Epithelial cell of prostate (primary cell): Measurements from ENCODE around the gene OR5K2.

Source experiments
- DNase-seq: peaks from one replicate; pipeline ENCODE4 v3.0.0-alpha.2; 2011; ENCODE audit warnings: low read depth, low spot score
- H3K27ac ChIP-seq: fragments of 450-650 bp; 2 replicates; pipeline ENCODE4 v1.5.1; 2017; ENCODE audit warnings: mild to moderate bottlenecking

The OR5K2 gene

DNA sequence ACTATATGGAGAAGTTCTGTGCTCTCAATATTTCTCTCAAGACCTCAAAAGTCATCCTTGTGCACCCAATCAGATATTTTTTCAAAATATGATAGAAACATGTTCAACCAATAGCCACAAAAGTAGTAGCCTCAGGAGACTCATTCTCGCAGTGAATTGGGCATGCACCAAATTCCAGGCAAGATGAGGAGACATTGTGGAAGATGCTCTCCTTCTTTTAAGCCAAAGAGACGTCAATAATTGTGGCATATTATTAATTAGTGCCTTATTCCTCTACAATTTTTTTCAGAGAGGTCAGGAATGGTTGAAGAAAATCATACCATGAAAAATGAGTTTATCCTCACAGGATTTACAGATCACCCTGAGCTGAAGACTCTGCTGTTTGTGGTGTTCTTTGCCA, at the start of gene OR5K2:
Gene OR5K2, plus strand, starts transcription at position 301 of the 400 bp plus-strand sequence. Its CDS starts 0 bp downstream, at position 301.
- no peak within 1 kb of the TSS for H3K27ac ChIP-seq
- no peak for DNase-seq

DNA sequence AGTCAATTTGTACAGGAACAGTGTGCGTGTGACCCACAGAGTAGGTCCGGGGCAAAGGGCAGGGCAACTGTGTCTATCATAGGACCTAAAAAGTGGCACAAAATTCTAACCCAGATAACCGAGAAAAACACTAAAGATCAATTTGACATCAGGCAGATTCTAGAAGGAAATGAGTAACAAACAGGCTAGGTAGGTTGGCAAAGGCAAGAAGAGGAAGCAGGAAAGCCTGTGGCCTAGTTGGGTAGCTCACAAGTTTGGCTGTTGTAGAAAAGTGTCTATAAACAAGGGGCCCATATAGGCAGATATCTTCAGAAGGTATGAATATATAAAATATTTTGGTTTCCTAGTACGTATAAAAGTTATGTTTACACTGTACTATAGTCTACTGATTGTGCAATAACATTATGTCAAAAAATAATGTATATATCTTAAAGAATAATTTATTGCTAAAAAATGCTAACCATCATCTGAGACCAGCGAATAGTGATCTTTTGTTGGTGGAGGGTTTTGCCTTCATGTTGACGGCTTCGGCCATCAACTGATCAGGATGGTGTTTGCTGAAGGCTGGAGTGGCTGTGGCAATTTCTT, 47.8 kb upstream of the OR5K2 start:
- no peak for DNase-seq
- H3K27ac ChIP-seq: peak overlapping the region; percentile 49

DNA sequence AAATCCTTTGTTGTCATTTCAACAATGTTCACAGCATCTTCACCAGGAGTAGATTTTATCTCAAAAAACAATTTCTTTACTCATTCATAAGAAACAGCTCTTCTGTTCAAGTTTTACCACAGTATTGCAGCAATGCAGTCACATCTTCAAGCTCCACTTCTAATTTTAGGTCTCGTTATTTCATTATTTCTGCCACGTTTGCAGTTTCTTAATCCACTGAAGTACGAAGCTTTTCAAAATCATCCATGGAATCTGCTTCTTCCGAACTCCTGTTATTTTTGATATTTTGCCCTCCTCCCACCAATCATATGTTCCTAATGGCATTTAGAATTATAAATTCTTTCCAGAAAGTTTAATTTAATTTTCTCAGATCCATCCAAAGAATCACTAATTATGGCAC, 47.1 kb upstream of the OR5K2 start:
- no peak for DNase-seq
- no peak overlapping the region for H3K27ac ChIP-seq

DNA sequence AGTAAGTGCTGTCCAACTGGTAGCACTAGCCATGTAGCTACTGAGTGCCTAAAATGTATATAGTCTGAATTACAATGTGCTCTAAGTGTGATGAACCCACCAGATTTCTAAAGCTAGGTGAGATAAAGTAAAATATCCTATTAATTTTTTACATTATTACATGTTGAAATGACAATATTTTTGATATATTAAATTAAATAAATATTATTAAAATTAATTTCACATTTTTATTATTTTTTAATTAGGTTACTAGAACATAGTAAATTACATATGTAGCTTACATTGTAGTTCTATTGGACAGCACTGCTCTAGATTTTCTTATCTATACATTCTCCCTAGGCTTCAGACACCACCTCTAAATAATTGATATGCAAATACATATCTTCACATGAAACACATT, 43.7 kb upstream of the OR5K2 start:
- no peak for DNase-seq
- H3K27ac ChIP-seq: no peak overlapping the region

DNA sequence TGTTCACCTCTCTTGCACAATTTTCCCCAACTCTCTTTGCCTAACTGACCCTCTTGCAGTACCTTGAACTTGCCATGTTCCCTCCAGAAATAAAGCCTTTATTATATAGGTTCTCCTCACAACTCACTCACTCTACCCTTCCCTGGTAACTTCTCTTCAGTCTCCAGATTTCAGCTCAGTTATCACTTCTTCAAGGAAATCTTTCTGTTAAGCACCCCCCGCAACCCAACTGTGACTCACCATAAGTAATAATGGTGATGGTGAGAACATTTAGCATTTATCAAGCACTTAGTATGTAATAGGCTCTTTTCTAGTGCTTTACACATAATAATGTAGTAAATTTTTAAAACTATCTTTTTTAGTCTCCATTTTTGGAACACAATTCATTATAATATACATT, 42.6 kb upstream of the OR5K2 start:
- no peak overlapping the region for H3K27ac ChIP-seq
- no peak for DNase-seq

DNA sequence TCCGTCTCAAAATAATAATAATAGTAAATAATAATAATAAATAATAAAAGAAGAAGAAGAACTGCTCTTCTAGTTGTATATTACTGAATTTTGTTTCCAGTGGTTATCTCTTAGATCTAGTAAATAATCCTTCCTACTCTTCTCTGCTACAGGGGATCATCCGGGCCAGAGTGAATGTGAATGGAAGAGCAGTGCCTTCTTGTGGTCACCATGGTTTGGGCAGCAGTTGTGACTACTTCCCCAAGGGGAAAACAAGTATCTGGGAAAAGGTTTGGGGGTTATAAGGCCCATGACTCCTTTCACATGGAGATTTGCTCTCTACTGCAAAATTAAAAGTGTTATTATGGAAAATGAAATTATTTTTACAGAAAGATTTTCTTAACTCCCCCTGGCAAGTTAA, 39.9 kb upstream of the OR5K2 start:
- DNase-seq: no peak
- no peak overlapping the region for H3K27ac ChIP-seq

DNA sequence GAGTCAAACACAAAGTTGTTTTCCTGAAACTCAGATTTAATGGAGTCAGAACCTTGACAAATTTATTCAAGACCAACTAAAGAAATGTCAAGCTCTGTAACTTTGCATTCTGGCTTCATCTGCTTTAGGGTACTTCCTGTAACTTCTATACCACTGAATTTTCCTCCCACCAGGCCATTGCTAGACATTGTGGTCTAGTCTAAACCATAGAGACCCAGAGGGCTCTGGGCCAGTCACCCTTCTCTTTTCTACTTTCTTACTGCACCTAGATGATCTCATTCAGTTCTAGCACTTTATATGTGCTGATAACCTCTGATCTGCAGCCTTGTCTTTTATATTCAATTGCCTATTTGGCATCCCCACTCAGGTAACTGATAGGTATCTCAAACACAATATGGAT, 37.3 kb upstream of the OR5K2 start:
- no peak overlapping the region for H3K27ac ChIP-seq
- DNase-seq: no peak

DNA sequence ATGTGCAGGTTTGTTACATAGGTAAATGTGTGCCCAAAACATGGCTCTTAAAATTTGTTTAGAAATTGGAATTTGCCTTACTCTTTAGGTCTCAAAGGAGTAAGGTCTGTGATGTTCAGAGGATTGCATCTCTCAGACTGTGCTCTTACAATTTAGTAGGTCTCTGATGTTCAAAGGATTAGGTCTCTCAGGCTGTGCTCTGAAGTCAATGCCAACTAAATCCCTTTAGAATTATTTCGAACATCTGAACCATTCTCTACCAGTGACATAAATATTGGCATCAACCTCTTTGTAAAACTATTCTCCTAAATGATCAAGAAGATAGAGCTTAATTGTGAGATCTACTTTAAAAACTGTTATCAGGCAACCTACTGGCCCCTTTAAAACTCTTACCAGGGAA, 34.6 kb upstream of the OR5K2 start, which contains the start of gene OR5K1:
Gene OR5K1, plus strand, starts transcription at position 301 of the 400 bp plus-strand sequence. CDS start 6,376 bp downstream, outside the sequence.
- no peak within 1 kb of the TSS for H3K27ac ChIP-seq
- DNase-seq: no peak

DNA sequence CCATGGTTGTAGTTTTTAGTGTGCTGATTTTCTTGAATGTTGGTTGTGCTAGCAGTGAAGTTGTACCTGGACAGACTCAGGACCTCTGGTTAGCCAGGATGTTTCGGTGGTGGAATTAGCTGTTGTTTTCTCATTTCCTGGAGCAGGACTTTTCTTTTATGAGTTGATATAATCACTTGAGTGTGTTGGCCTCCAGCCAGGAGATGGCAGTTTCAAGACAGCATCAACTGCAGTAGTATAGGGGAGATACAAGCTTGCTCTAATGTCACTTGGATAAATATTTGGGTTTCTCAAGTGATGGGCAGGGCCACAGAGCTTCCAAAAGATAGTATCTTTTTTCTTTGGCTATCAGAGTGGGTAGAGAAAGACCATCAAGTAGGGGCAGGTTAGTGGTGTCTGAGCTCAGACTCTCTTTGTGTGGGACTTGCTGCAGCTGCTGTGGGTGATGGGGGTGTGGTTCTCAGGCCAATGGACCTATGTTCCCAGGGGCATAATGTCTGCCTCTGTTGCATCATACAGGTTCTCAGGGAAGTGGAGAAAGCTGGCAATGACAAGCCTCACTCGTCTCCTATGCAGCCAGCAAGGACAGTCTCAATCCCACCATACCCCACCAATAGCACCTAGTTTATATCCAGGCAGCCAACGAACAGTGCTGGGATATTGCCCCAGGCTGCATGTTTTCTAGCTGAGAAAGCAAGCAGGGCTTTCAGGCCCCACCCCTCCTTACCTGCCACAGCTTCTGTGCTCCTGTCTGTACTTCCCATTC, 14.6 kb upstream of the OR5K2 start:
- peak; percentile 48 for DNase-seq
- H3K27ac ChIP-seq: peak overlapping the region; percentile 97

DNA sequence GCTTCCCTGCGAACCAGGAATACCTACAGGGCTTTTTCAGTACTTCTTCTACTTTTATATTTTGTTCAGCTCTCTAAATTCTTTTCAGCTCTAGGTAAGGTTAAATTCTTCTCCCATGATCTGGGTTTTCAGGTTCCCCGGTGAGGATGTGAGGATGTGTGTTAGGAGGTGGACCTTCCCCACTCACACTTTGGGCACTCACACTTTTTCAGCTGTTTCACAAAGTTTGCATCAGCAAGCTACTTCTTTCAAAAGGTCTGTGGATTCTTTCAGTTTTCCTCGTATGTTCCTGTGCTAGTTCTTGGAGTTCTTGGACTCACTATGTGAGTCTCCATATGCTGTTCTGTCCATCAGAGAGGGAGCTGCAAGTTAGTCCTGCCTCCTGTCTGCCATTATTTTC, 13.9 kb upstream of the OR5K2 start:
- peak overlapping the region; percentile 97 for H3K27ac ChIP-seq
- DNase-seq: no peak

DNA sequence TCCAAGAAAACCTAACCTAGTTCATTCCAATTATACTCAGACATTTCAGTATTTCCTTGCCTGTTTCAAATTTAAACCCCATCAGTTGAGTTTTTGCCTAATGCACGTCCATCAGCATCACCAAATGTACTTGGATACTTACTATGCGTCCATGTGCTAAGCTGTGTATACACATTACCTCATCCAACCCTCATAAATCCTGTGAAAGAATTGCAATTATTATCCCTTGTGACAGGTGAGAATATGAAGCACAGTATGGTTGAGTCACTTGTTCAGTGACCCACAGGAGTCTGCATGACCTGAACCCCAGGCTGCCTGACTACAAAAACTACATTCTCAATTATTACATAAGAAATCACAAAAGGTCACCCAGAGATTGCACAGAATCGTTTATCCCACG, 2.5 kb downstream of the OR5K2 start:
- H3K27ac ChIP-seq: no peak overlapping the region
- peak; percentile 63 for DNase-seq

DNA sequence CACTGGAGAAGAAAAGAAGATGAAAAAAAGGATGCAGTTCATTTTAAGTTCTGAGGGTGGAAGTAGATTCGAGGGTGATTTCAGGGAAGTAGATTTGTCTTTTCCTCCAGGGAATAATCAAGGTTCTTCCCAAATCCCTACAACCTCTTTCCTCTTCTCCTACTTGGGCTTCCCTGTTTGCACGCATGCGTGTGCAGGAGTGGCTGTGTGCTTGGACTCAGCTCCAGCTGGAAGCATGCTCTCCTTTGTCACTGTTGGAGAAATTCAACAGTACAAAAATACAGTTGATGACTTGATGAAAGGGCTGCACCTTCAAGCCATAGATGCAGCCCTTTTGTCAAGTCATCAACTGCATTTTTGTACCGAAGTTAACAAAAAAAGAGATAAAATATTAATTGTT, 3.8 kb downstream of the OR5K2 start:
- H3K27ac ChIP-seq: no peak overlapping the region
- DNase-seq: no peak

DNA sequence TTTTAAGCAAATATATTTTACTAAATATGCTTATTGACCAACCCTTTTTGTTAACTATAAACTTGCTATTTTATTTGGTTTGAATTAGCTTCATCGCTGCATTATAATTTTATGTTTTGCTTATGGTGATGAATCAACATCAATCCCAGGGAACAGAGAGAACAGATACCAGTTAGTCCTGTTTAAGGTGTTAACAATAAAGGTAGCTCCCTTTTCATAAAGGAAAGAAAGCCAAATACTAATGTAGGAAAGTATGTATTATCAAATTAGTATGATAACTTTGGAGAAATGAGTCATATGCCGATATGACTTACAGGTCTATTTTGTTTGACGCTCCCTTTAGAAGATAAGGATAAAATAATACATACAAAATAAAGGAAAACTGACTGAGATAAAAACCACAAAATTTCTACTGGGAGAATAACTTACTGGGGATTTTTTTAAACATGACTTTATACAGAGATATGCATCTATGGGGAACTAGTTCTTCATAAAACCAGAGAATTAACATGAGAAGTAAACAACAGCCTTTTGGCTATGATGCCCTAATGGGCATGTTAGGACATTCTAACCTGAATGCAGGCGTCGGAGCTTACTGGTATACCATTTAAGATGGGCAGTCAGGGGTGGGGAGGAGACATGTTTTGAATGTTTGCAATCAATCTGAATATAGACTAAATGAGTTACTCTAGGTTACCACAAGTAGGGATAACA, 4.5 kb downstream of the OR5K2 start:
- DNase-seq: no peak
- H3K27ac ChIP-seq: peak overlapping the region; percentile 3

DNA sequence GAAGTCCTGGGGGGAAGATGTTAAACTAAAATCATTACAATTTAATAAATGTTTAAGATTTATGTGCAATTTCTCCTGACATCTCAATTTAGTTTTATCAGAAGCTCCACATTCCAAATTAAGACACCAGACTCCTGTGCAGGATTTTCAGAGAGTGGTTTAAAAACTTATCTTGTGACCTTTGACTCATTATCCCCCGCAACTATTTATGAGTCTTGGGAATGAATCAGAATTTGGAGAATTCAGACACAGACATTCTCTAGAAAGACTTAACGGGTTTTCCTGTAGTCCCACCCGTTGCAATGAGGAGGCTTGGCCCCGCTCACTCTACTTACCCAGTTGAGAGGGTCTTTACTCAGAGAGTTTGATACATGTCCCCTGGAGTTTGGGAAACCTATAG, 7.1 kb downstream of the OR5K2 start:
- no peak overlapping the region for H3K27ac ChIP-seq
- DNase-seq: no peak

DNA sequence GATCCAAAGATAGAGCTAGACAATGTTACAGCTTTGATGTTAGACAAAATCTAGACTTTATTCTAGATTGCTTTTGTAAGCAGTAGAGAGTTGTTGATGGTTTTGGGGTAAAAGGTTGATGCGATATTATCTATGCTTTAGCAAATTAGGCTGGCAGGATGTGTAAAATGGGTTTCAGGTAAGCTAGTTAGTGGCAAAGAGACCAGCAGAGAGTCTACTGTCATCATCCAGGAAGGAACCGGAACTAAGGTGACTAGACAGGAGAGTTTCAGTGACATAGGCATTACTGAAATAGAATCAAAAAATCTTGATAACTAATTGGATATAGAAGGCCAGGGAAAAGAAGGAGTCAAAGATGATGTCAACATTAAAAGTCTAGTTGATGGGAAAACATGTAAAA, 11.1 kb downstream of the OR5K2 start:
- DNase-seq: no peak
- H3K27ac ChIP-seq: no peak overlapping the region

DNA sequence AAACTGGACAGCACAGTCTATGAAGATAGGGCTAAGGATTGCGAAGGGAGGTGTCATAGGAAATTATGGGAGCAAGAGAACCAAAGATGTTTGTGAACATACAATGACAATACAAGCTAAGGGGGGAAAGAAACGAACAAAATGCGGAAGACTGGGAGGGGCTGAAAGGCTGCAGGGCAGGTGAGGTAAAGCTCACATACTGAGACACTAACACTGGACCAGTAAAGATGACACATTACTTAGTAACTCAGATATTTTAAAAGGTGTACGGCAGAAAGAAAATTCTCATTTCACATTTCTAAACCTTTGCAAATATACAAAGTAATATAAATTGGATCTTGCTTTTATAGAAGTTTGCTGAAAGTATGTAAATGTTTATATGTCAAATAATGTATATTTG, 15.1 kb downstream of the OR5K2 start:
- peak overlapping the region; percentile 94 for H3K27ac ChIP-seq
- no peak for DNase-seq

DNA sequence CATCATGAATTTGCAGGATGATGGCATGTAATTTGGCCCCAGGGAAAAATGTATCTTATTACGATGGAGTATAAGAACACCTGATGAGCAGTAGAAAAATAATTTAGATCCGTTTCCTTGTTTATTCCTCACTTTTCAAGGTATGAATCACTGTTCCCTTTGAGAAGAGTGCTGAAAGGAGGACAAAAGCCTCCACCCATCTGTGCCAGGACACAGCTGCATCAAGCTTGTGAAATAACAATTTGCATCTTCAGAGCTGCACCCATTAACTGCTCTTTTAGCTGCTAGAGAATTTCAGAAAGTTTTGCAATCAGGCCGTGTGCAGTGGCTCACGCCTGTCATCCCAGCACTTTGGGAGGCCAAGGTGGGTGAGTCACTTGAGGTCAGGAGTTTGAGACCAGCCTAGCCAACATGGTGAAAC, 15.6 kb downstream of the OR5K2 start:
- peak overlapping the region; percentile 94 for H3K27ac ChIP-seq
- peak; percentile 94 for DNase-seq

DNA sequence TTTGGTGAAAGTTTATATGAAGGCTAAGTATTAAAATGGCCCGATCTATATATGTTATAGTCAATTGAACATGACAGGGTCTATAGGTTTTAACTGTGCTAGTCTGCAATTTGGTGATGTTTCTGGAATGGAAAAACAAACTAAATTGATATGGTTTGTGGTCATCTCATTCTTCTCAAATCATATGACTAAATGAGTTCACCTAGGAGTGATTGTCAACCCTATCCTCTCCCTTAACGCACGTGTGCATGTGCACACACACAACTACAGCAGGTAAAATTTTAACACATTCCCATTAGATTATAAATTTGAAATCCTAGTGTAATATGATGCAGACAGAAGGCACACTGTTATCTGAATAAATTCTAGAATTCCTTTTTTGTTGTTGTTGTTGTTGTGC, 16.3 kb downstream of the OR5K2 start:
- no peak for DNase-seq
- H3K27ac ChIP-seq: peak overlapping the region; percentile 94

DNA sequence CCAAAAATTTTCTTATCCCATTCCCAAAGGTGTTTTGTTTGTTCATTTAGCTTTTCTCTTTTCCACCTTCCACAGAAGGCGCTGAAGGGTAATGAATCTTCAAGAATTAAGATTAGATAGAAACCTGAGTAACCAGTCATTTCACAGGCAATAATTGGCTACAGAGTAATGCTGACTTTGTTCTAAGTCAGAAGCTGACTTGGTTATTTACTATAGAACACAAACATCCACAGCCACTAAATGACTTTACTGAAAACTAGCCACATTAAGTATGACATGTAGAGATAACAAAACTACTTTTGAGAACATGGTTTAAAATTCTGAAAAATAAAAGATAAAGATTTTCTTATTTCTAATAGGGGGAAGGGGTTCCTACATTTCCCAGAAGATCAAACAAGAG, 17.5 kb downstream of the OR5K2 start:
- H3K27ac ChIP-seq: peak overlapping the region; percentile 94

DNA sequence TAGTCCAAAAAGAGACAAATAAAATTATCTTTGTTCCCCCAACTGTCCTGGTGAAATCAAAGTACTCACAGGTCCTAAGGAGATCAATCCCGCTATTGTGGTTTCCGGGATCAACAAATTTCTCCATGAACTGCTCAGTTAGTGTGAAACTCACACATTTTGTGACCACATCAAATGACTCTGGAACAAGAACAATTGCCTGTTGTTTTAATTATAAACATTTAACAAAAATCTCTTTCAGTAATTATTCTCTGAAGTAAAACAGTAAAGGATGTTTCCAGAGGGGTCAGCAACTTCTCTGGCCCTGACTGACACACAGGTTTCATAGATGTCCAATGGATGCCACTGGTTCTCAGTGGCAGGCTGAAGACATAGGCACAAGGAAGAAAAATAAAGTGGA, 21.3 kb downstream of the OR5K2 start:
- H3K27ac ChIP-seq: no peak overlapping the region
- no peak for DNase-seq

More for the DNA sequence above, 17.5 kb downstream of the OR5K2 start:
- no peak for DNase-seq

DNA sequence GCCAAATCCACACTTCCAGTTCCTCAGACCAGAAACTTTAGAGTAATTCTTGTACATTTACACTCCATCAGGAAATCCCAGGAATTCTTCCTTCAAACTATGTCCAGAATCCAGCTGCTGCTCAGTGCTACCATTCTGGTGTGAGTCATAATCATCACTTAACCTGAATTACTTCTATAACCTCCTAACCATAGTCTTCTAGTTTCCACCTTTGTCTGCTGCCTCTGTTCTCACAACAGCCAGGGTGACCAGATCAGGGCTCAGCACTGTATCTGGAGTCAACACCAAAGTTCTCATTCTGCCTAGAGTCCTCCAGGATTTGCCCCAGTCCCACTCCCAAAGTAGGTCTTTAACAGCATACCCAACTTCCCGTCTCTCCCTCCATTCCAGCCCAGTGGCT, 21.9 kb downstream of the OR5K2 start:
- no peak overlapping the region for H3K27ac ChIP-seq
- no peak for DNase-seq
